Activated CD8-positive, alpha-beta T cell treated with anti-CD3 and anti-CD28 coated beads for 36 hours (primary cell): Measurements from ENCODE around the gene WNT3A. TPM values are rescaled to one million over a fixed set of nuclear protein-coding genes. Genes with fewer than 3 reads are reported as not detected.

Experiments used
- ATAC-seq: fragments of 200-7000 bp; cut with Tn5 transposase; one replicate; pipeline ENCODE4 v1.10.0; 2021; ENCODE audit warnings: mild to moderate bottlenecking, moderate library complexity
- CTCF ChIA-PET: fragments of 350-600 bp; sonication (Branson Sonifier 250); formaldehyde crosslinking; loops from one replicate; lab custom pipeline; 2021; ENCODE audit warnings: antibody characterized with exemption; lab: Charles Lee
- POLR2A ChIA-PET: fragments of 350-600 bp; sonication (Branson Sonifier 250); formaldehyde crosslinking; loops from one replicate; lab custom pipeline; 2021; ENCODE audit warnings: antibody characterized with exemption; lab: Charles Lee
- DNase-seq: peaks from one replicate; pipeline ENCODE4 v3.0.0-alpha.2; 2020
- H3K27ac Mint-ChIP-seq: one replicate; pipeline ENCODE4 v1.8.0; 2021; ENCODE audit warnings: mild to moderate bottlenecking, mixed read lengths
- H3K27me3 Mint-ChIP-seq: one replicate; pipeline ENCODE4 v1.8.0; 2021; ENCODE audit warnings: mixed read lengths
- H3K36me3 Mint-ChIP-seq: one replicate; pipeline ENCODE4 v1.8.0; 2021; ENCODE audit warnings: low read depth, mixed read lengths
- H3K4me1 Mint-ChIP-seq: one replicate; pipeline ENCODE4 v1.8.0; 2021; ENCODE audit warnings: low read depth, mixed read lengths
- H3K4me3 Mint-ChIP-seq: one replicate; pipeline ENCODE4 v1.8.0; 2021; ENCODE audit warnings: mild to moderate bottlenecking, moderate library complexity, mixed read lengths
- H3K9me3 Mint-ChIP-seq: one replicate; pipeline ENCODE4 v1.8.0; 2021; ENCODE audit warnings: mixed read lengths
- intact Hi-C: fragments of 100-400 bp; cut with micrococcal nuclease; formaldehyde crosslinking; loops from one replicate; pipeline ENCODE4 v1.10.0; 2022
- total RNA-seq, 2 experiments: library from RNA; stranded (reverse); gene quantifications; one replicate each; pipeline ENCODE4 v1.2.3, GENCODE V29; 2021
- TF ChIP-seq, protein P1 (sequence below): fragments of 200-600 bp; IDR thresholded peaks from one replicate; pipeline ENCODE4 v1.8.0; 2022; ENCODE audit warnings: antibody characterized with exemption, mild to moderate bottlenecking

WNT3A gene
- total RNA-seq, 2 experiments from 2014 or later, result not detected

DNA sequence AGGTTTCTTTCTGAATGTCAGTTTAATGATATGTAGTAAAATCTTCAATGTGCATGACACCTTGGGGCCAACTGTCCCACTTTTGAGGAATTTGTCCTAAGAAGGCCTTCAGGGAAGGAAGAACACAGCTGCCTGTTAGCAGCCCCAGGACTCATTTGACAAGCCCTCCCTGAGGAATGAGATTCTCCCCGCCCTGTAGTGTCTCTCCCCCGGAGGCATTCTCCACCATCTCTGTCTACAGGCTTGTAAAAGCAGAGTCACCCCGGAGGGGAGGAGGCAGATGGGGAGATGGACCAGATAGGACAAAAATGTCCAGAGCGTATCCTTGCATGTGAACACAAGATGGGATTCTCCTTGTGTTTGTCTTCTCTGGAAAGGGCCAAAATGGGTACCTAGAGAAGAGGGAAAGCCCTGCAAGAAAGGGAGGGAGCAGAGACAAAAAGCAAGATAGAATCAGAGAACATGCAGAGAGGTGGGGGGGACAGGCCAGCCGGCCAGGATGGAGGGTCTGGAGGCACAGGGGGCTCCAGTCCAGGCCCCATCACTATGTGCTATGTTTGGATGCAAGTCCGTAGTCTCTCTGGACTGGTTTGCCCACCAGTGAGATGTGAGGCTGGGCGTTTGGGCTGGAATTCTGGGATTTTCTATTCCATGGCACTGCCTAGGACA, 12.0 kb upstream of the WNT3A start:
- TF ChIP-seq, protein P1, sequence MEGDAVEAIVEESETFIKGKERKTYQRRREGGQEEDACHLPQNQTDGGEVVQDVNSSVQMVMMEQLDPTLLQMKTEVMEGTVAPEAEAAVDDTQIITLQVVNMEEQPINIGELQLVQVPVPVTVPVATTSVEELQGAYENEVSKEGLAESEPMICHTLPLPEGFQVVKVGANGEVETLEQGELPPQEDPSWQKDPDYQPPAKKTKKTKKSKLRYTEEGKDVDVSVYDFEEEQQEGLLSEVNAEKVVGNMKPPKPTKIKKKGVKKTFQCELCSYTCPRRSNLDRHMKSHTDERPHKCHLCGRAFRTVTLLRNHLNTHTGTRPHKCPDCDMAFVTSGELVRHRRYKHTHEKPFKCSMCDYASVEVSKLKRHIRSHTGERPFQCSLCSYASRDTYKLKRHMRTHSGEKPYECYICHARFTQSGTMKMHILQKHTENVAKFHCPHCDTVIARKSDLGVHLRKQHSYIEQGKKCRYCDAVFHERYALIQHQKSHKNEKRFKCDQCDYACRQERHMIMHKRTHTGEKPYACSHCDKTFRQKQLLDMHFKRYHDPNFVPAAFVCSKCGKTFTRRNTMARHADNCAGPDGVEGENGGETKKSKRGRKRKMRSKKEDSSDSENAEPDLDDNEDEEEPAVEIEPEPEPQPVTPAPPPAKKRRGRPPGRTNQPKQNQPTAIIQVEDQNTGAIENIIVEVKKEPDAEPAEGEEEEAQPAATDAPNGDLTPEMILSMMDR, result no peak
- no peaks in the 10 kb centered on the region for H3K36me3 Mint-ChIP-seq
- peaks cover 8% of the 10 kb centered on the region for H3K27me3 Mint-ChIP-seq
- ChIA-PET CTCF (interaction anchor here (1.9 kb wide), 1 partner anchor 10 kb away, joined by 5 read pairs; no protein-coding TSS in a partner anchor), POLR2A (no interaction called here)
- no peak overlapping the region for H3K4me3 Mint-ChIP-seq
- intact Hi-C loops, result no loop called here
- no peaks in the 10 kb centered on the region for H3K4me1 Mint-ChIP-seq
- H3K9me3 Mint-ChIP-seq, result peaks cover 19% of the 10 kb centered on the region
- no peak for DNase-seq
- H3K27ac Mint-ChIP-seq, result no peak overlapping the region
- ATAC-seq, result no peak

DNA sequence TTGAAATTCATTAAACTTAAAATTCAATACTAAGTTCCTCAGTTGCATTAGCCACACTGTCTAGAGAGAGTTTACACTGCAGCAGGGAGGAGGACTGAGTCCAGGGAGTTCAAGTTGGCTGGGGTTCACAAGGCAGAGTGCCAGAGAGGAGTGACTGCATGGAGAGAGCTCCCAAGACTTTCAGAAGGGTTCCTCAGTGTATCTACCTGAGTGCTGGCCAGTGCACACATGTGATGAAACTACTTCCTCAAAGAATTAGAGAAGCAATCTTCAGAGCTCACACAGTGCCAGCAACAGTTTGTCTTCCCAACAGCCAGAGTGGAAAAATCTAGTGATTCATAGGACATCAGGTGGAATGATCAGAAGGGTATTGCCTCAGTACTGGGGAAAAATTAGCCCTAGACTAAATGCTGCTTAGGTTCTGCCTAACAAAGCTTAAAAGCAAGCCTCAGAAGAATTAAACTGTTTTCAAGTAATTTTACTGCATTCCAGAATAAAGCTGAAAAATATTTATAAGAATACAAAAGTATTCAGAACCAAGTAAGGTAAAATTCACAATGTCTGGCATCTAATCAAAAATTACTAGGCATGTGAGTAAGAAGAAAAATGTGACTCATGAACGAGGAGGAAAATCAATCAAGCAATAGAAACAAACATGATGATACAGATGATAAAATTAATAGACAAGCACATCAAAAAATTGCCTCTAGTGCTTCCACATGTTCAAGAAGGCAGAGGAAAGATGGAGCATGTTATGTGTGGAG, 10.4 kb upstream of the WNT3A start:
- Mint-ChIP-seq H3K4me1 (no peaks in the 10 kb centered on the region), H3K4me3 (no peak overlapping the region), H3K36me3 (no peaks in the 10 kb centered on the region), H3K27me3 (peaks cover 6% of the 10 kb centered on the region), H3K9me3 (peaks cover 19% of the 10 kb centered on the region), H3K27ac (no peak overlapping the region)
- no peak for ATAC-seq
- CTCF ChIA-PET, result interaction anchor here (0.6 to 1.9 kb wide), 4 partner anchors 8 to 134 kb away, joined by 3 to 5 read pairs (median 4); no protein-coding TSS in a partner anchor
- TF ChIP-seq, protein P1, result no peak
- POLR2A ChIA-PET, result no interaction called here
- no peak for DNase-seq
- intact Hi-C loops, result no loop called here

DNA sequence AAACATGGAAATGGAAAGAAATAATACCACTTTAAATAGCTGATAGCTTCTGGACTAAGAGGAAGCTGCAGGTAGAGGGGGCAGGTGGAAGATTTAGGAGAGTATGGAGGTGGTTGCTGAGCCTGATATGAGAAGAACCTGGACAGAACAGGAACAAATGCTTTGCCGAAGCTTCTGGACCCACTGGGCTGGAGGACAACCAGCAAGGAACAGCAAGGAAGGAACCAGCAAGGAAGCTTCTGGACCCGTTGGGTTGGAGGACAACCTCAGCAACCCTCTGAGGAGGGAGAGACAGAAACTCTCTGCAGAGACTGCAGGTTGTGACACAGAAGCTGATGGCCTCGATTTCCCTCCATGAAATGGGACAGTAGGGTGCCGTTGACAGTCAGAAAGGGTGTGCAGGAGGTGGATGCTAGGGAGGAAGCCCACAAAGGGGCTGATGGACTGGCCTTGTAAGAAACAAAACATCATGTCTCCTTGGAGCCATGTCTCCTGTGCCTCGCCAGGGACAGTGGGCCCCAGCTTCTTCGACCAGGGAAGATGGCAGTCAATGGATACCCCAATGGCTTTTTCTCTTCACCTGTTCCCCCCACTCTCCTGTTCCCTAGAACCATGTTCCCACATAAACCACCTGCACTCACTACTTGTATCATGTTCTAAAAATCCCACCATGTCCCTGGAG, 8.3 kb upstream of the WNT3A start:
- Mint-ChIP-seq H3K4me1 (no peaks in the 10 kb centered on the region), H3K9me3 (peaks cover 19% of the 10 kb centered on the region), H3K36me3 (no peaks in the 10 kb centered on the region), H3K27me3 (peaks cover 7% of the 10 kb centered on the region), H3K4me3 (no peak overlapping the region), H3K27ac (no peak overlapping the region)
- TF ChIP-seq, protein P1, result no peak
- DNase-seq (no peak), ATAC-seq (no peak)
- intact Hi-C loops, result no loop called here
- POLR2A ChIA-PET, result interaction anchor here (0.6 to 0.9 kb wide), 2 partner anchors 225 to 459 kb away, joined by 3 to 4 read pairs; a partner anchor contains a TSS
- CTCF ChIA-PET, result interaction anchor here (0.6 to 3.3 kb wide), 12 partner anchors 9 to 516 kb away, joined by 3 to 16 read pairs (median 4); partner anchors contain the start of gene ARF1

DNA sequence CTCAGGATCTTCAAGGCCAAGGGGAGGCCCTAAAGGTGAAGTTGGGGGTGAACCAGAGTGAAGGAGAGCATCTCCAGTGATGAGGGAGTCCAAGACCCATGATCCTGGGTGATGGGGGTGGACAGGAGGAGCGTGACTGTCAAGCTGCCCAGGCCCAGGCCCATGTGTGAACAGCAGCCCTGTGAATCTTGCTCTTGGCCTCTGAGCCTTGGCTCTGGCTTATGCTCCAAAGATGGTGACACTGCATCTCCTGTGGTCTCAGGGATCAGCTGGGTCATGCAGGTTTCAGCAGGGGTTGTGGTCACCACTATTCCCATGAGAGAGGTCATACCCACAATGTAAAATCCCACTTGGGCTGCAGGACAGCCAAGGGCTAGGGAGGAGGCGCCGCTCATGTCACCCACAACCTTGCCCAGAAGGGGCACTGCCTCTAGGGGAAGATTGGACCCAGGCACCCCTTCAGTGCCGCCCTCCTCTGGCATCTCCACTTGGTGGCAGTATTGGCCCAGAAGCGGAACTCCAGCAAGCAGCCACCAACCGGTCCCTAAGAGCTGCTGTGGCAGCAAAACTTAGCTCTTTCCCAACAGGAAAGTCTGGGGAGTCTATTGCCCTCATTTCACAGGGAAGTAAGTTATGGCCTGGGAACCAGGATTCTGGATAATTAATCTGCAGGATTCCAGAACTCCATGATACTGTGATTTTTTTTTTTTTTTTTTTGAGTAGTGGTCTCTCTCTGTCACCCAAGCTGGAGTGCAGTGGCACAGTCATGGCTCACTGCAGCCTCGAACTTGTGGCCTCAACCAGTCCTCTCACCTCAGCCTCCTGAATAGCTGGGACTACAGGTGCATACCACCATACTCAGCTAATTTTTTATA, 7.5 kb upstream of the WNT3A start:
- Mint-ChIP-seq H3K4me3 (no peak overlapping the region), H3K27ac (no peak overlapping the region), H3K27me3 (peaks cover 14% of the 10 kb centered on the region), H3K9me3 (peaks cover 19% of the 10 kb centered on the region), H3K36me3 (no peaks in the 10 kb centered on the region), H3K4me1 (no peaks in the 10 kb centered on the region)
- intact Hi-C loops, result no loop called here
- TF ChIP-seq, protein P1, result peak; percentile 80
- ChIA-PET CTCF (interaction anchor here (0.5 to 3.3 kb wide), 33 partner anchors 9 to 515 kb away, joined by 3 to 16 read pairs (median 4); partner anchors contain the start of gene ARF1), POLR2A (interaction anchor here (0.6 to 0.9 kb wide), 3 partner anchors 226 to 458 kb away, joined by 3 to 4 read pairs (median 3); a partner anchor contains a TSS)
- DNase-seq (peak; percentile 85), ATAC-seq (peak; percentile 97)
